Sigmoid colon (tissue), 7 donors: Measurements from ENCODE around the gene TIMM13. TPM values are rescaled to one million over a fixed set of nuclear protein-coding genes. Genes with fewer than 3 reads are reported as not detected.

Experiments used
- DNase-seq: peaks from one replicate; pipeline ENCODE4 v3.0.0-alpha.2; 2019
- H3K27ac ChIP-seq, 4 donors: fragments of 200-600 bp; sonication (generic); one replicate each; pipeline ENCODE4 v1.5.1; 2016 to 2019; ENCODE audit warnings: mild to moderate bottlenecking in 1 of 4
- H3K27me3 ChIP-seq, 3 donors: fragments of 200-600 bp; sonication (generic); one replicate each; pipeline ENCODE4 v1.5.1; 2019; ENCODE audit warnings: mild to moderate bottlenecking in 1 of 3
- H3K36me3 ChIP-seq, 4 donors: fragments of 200-600 bp; sonication (generic); one replicate each; pipeline ENCODE4 v1.5.1; 2016 to 2019
- H3K4me1 ChIP-seq, 4 donors: fragments of 200-600 bp; sonication (generic); one replicate each; pipeline ENCODE4 v1.5.1; 2017 to 2019
- H3K4me3 ChIP-seq, 4 donors: fragments of 200-600 bp; sonication (generic); one replicate each; pipeline ENCODE4 v1.5.1; 2017 to 2019; ENCODE audit warnings: mild to moderate bottlenecking in 2 of 4, moderate library complexity in 1 of 4
- H3K9me3 ChIP-seq, 4 donors: fragments of 200-600 bp in 3 of 4; sonication (generic) in 3 of 4; one replicate each; pipeline versions ENCODE4 v1.5.1 to v1.6.1; 2013 to 2019
- CTCF ChIP-seq, 4 experiments: fragments of 450-650 bp in 3 of 4; fragments of 200-600 bp in 1 of 4; IDR thresholded peaks; one replicate each; pipeline ENCODE4 v1.5.1; 2016 to 2019; ENCODE audit warnings: antibody characterized with exemption in 4 of 4, mild to moderate bottlenecking in 3 of 4, moderate library complexity in 2 of 4
- EP300 ChIP-seq, 4 donors: sonication (generic); formaldehyde crosslinking; IDR thresholded peaks; one replicate each; pipeline ENCODE4 v1.6.1; 2017; ENCODE audit warnings: antibody characterized with exemption in 4 of 4
- POLR2A ChIP-seq, 2 donors: fragments of 450-650 bp; IDR thresholded peaks; one replicate each; pipeline ENCODE4 v1.6.1; 2016; ENCODE audit warnings: antibody characterized with exemption in 2 of 2, mild to moderate bottlenecking in 2 of 2, moderate library complexity in 2 of 2
- POLR2AphosphoS5 ChIP-seq, 4 donors: sonication (generic); formaldehyde crosslinking; IDR thresholded peaks; one replicate each; pipeline ENCODE4 v1.6.1; 2017; ENCODE audit warnings: antibody characterized with exemption in 4 of 4
- WGBS, 2 donors: extraction: QIAGEN DNeasy Blood & Tissue Kit; methylation state at CpG; one replicate each; pipeline ENCODE4 v1.1.7; 2013; 5-methylcytosine and 5-hydroxymethylcytosine counted together
- intact Hi-C: fragments of 100-400 bp; cut with DNase I; formaldehyde crosslinking; loops from one replicate; pipeline ENCODE4 v1.15.1; 2023
- polyA plus RNA-seq, 3 donors: library from polyadenylated mRNA; stranded (reverse); fragments of 200-250 nt; gene quantifications; one replicate each; pipeline ENCODE4 v1.2.3, GENCODE V29; 2013
- total RNA-seq, 4 donors: library from RNA; depleted of rRNA; stranded (reverse); fragments of >200 nt; gene quantifications; one replicate each; pipeline ENCODE4 v1.1.0, GENCODE V29; 2016
- donor health status: healthy with polysubstance abuse.
- donor health status: Bipolar disorder and iron deficiency.
- donor health status: healthy.

The TIMM13 gene
- total and polyA plus RNA-seq, 7 donors: 23.6 to 135 (median 29.3) TPM

GRCh38 chr19:2425622-2426581, 1.5 kb downstream of the TIMM13 start:
- peak; percentile 66 for DNase-seq

DNA sequence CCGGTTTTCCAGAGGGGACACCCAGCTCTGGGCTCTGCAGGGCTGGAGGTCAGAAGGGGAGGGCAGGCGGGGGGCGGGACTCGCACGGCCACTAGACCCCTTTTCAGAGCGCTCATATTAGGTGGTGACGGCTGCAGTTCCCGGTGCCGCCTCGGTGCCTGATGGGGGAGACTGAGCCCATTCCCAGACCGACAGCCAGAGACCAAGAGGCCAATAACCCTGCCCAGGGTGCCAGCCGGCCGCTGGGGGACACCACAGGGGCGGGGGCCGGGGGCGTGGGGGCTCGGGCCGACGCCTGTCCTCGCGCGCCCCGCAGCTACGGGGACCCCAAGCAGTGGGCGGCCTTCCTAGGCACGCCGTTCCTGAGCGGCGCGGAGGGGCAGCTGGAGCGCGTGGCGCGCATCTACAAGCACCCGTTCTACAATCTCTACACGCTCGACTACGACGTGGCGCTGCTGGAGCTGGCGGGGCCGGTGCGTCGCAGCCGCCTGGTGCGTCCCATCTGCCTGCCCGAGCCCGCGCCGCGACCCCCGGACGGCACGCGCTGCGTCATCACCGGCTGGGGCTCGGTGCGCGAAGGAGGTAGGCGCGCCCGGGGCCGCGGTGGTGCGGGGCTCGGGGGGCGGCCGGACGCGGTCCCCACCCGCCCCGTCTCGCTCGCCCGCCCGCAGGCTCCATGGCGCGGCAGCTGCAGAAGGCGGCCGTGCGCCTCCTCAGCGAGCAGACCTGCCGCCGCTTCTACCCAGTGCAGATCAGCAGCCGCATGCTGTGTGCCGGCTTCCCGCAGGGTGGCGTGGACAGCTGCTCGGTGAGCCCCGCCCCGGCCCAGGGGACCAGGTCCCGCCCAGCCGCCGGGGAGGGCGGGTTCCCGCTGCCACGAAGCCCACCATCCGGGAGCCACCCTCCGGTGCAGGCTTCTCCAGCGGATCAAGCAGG, 2.4 kb downstream of the TIMM13 start:
- intact Hi-C loops: loop anchor here (10.0 kb wide), 1 partner anchor 360 kb away; the partner anchor contains the start of genes SGTA and THOP1
- DNase-seq: peak; percentile 73
- Histone ChIP-seq H3K27me3 (no peaks in the 10 kb centered on the region), H3K27ac (no peak overlapping the region), H3K36me3 (peaks cover 0 to 9% (median 0%) of the 10 kb centered on the region in 4 donors), H3K9me3 (no peaks in the 10 kb centered on the region), H3K4me1 (peaks cover 0 to 49% (median 39%) of the 10 kb centered on the region in 4 donors), H3K4me3 (peak overlapping the region in 3 of 4 donors; percentile 16 to 24 (median 21))
- TF ChIP-seq CTCF (IDR thresholded peaks at IDR 0.05) (peak in 1 of 4 experiments; percentile 24), EP300 (IDR thresholded peaks at IDR 0.05) (no peak)
- WGBS, 2 donors: 76 to 86% methylated on average over 101 of the region's 101 CpGs

More at GRCh38 chr19:2425622-2426581, 1.5 kb downstream of the TIMM13 start:
- Histone ChIP-seq H3K27me3 (no peaks in the 10 kb centered on the region), H3K27ac (peak overlapping the region in 1 of 4 donors; percentile 98), H3K9me3 (no peaks in the 10 kb centered on the region), H3K36me3 (peaks cover 0 to 11% (median 0%) of the 10 kb centered on the region in 4 donors), H3K4me3 (peak overlapping the region in 3 of 4 donors; percentile 16 to 98 (median 70)), H3K4me1 (peaks cover 0 to 49% (median 39%) of the 10 kb centered on the region in 4 donors)
- 79 to 85% methylated on average over 29 of the region's 29 CpGs for WGBS, 2 donors
- TF ChIP-seq CTCF (IDR thresholded peaks at IDR 0.05) (peak in 1 of 4 experiments; percentile 3), POLR2A (IDR thresholded peaks at IDR 0.05) (no peak)
- intact Hi-C loops: loop anchor here (10.0 kb wide), 1 partner anchor 359 kb away; the partner anchor contains the start of genes SGTA and THOP1

DNA sequence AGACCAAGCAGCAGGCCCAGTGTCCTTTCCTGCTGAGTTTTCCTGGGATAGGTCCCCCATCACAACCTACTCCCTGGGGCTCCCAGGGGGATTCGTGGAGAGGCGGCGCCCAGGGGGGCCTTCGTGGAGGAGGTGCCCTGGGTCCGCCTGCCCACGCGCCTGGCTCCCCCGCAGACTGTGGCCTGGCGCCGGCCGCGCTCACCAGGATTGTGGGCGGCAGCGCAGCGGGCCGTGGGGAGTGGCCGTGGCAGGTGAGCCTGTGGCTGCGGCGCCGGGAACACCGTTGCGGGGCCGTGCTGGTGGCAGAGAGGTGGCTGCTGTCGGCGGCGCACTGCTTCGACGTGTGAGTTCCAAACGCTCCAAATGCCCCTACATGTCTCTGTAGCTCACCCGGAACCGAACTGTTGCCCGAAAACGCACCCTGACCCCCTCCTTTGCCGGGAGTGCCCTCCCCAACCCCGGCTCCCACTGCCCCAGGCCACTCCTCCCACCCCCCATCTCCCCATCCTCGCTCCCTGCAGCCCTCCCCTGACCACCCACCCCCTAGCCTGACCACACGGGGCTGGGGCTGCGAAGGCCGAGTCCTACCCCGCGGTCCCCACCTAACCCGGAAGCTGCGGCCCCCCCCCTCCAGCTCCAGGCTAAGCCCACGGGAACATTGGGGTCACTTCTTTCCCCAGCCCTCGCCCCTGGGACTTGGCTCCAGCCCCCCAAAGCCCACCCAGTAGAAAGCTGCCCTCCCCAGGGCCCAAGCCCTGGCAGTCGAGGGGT, 3.3 kb downstream of the TIMM13 start:
- Histone ChIP-seq H3K9me3 (no peaks in the 10 kb centered on the region), H3K4me1 (peaks cover 0 to 47% (median 39%) of the 10 kb centered on the region in 4 donors), H3K27ac (no peak overlapping the region), H3K27me3 (no peaks in the 10 kb centered on the region), H3K36me3 (peaks cover 0 to 9% (median 0%) of the 10 kb centered on the region in 4 donors), H3K4me3 (no peak overlapping the region)
- 91 to 92% methylated on average over 46 of the region's 46 CpGs for WGBS, 2 donors
- intact Hi-C loops: loop anchor here (10.0 kb wide), 1 partner anchor 361 kb away; the partner anchor contains the start of genes SGTA and THOP1
- no peak for DNase-seq
- TF ChIP-seq POLR2A (IDR thresholded peaks at IDR 0.05) (no peak), CTCF (IDR thresholded peaks at IDR 0.05) (no peak), EP300 (IDR thresholded peaks at IDR 0.05) (no peak), POLR2AphosphoS5 (IDR thresholded peaks at IDR 0.05) (no peak)
